SU-DHL-6 (cell line): ENCODE results near the gene ELANE.

Source experiments
- H2AFZ ChIP-seq: fragments of 200-600 bp; sonication (generic); 2 replicates; pipeline ENCODE4 v1.6.1; 2014; ENCODE audit warnings: low read depth, mild to moderate bottlenecking, moderate library complexity, mixed read lengths, antibody characterized with exemption, low read length; ENCODE audit not compliant: severe bottlenecking
- H3F3A ChIP-seq: fragments of 200-600 bp; shearing (Covaris generic); 2 replicates; pipeline ENCODE4 v1.6.0; 2016; ENCODE audit warnings: antibody characterized with exemption, mild to moderate bottlenecking; ENCODE audit not compliant: insufficient read depth
- H3K27ac ChIP-seq: fragments of 200-600 bp; sonication (generic); 2 replicates; pipeline ENCODE4 v1.5.1; 2016; ENCODE audit warnings: low read depth, mild to moderate bottlenecking, low read length, moderate library complexity, mixed read lengths
- H3K27me3 ChIP-seq: fragments of 200-600 bp; sonication (generic), shearing (Covaris generic); 2 replicates; pipeline ENCODE4 v1.6.0; 2014; ENCODE audit warnings: mild to moderate bottlenecking, low read length
- H3K36me3 ChIP-seq: fragments of 200-600 bp; sonication (generic); 2 replicates; pipeline ENCODE4 v1.6.1; 2014; ENCODE audit warnings: mild to moderate bottlenecking, low read length, mixed read lengths
- H3K4me2 ChIP-seq: fragments of 300-600, 200-600 bp; shearing (Covaris generic), sonication (generic); 2 replicates; pipeline ENCODE4 v1.6.0; 2014; ENCODE audit warnings: low read length, low read depth, mild to moderate bottlenecking; ENCODE audit not compliant: poor library complexity, severe bottlenecking
- H3K4me3 ChIP-seq: fragments of 200-600 bp; sonication (generic); 2 replicates; pipeline ENCODE4 v1.5.1; 2014; ENCODE audit warnings: antibody characterized with exemption, low read length, mild to moderate bottlenecking, mixed read lengths; ENCODE audit not compliant: insufficient read depth, poor library complexity, severe bottlenecking
- H3K79me2 ChIP-seq: fragments of 200-600 bp; sonication (generic); 2 replicates; pipeline ENCODE4 v1.6.1; 2014; ENCODE audit warnings: mild to moderate bottlenecking, low read length, moderate library complexity; ENCODE audit not compliant: insufficient read depth
- H3K9ac ChIP-seq: fragments of 200-600 bp; sonication (generic); 2 replicates; pipeline ENCODE4 v1.7.0; 2014; ENCODE audit warnings: mild to moderate bottlenecking, low read length
- H3K9me2 ChIP-seq: fragments of 200-600 bp; sonication (generic); replicated peaks from 2 replicates; pipeline ENCODE4 v1.6.1; 2014; ENCODE audit warnings: low read length; ENCODE audit not compliant: insufficient read depth
- H3K9me3 ChIP-seq: fragments of 200-600 bp; sonication (generic); 2 replicates; pipeline ENCODE4 v1.6.1; 2014; ENCODE audit warnings: low read length, mixed read lengths; ENCODE audit not compliant: insufficient read depth
- H4K20me1 ChIP-seq: fragments of 200-600 bp; sonication (generic); 2 replicates; pipeline ENCODE4 v1.6.1; 2014; ENCODE audit warnings: low read depth, mild to moderate bottlenecking, antibody characterized with exemption, low read length, moderate library complexity, mixed read lengths
- CTCF ChIP-seq: fragments of 200-600 bp; sonication (generic); IDR thresholded peaks from one replicate; pipeline ENCODE4 v1.5.1; 2017; ENCODE audit warnings: antibody characterized with exemption, mild to moderate bottlenecking, low read length, moderate library complexity; ENCODE audit not compliant: insufficient read depth, poor library complexity, severe bottlenecking
- EZH2phosphoT487 ChIP-seq: fragments of 200-600 bp; sonication (generic), shearing (Covaris generic); conservative IDR thresholded peaks from 2 replicates; pipeline ENCODE4 v1.6.1; 2018; ENCODE audit warnings: mild to moderate bottlenecking, antibody characterized with exemption, low read length, moderate library complexity, mixed read lengths

The ELANE gene

DNA sequence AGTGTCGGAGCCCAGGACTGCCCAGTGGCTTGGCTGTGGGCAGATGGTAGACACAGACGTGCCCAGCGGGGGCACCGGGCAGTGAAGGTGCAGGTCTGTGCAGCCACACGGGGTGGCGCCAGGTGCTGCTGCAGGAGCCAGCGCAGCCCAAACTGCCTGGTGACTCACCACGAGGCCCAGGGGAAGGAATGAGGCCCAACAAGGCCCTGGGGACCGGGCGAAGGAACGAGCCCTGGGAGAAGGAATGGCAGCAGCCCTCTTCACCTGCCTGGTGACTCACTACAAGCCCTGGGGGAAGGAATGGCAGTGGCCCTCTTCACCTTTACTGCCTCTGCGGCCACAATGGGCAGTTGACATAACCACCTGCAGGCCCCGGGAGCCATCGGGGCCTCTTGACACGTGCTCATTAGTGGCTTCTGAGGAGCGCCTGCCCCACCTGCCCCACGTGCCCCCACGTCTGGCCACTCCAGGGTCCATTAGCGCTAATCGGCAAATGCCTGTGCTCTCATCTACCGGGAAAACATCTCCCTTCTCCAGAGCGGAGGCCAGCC is 31.6 kb downstream of the ELANE start:
- TF ChIP-seq CTCF (no peak), EZH2phosphoT487 (no peak)
- no peak overlapping the region for H3K4me2 ChIP-seq
- no peak overlapping the region for H2AFZ ChIP-seq
- H4K20me1 ChIP-seq = no peaks in the 10 kb centered on the region
- H3K9me2 ChIP-seq = no peaks in the 10 kb centered on the region
- H3K4me3 ChIP-seq = no peak overlapping the region
- H3K36me3 ChIP-seq = no peaks in the 10 kb centered on the region
- no peaks in the 10 kb centered on the region for H3K79me2 ChIP-seq
- H3K9ac ChIP-seq = no peak overlapping the region
- no peaks in the 10 kb centered on the region for H3F3A ChIP-seq
- no peak overlapping the region for H3K27ac ChIP-seq
- H3K9me3 ChIP-seq = no peaks in the 10 kb centered on the region
- H3K27me3 ChIP-seq = no peaks in the 10 kb centered on the region

DNA sequence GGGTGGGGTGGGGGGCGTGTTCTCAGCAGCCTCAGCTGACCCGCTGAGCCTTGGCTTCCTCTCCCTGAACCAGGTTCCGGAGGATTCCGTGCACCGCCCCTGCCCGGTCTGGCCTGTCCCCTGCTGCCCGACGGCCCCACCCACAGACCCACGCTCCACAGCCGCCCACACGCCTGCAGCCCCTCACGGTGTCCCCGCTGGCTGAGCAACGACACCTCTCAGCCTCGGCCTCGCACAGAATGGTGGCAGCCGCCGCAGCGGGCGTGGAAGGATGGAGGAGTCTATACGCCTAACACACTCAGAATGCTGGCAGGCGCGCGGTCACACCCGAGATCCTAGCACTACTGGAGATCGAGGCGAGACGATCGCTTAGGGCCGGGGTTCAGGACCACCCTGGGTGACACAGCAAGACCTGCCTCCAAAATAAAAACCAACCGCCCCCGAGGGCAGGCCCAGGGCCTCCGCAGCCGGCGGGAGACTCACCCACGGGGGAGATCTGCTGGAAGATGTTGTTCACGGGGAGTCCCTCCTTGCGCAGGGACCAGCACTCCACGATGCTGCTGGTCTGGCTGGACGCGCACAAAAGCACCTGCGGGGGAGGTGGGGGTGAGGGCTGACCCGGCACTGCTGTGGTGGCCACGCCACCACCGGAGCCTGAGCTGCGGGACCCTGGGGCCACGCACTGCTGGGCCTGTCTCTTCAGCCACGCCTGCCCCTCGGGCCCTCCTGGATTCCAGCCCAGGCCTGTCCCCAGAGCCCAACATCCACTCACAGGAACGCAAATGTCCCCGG is 32.5 kb downstream of the ELANE start:
- H3K9me2 ChIP-seq = no peaks in the 10 kb centered on the region
- TF ChIP-seq CTCF (no peak), EZH2phosphoT487 (no peak)
- H3K4me2 ChIP-seq = no peak overlapping the region
- H2AFZ ChIP-seq = no peak overlapping the region
- H3K36me3 ChIP-seq = no peaks in the 10 kb centered on the region
- no peak overlapping the region for H3K9ac ChIP-seq
- H3F3A ChIP-seq = no peaks in the 10 kb centered on the region
- no peaks in the 10 kb centered on the region for H3K27me3 ChIP-seq
- H4K20me1 ChIP-seq = no peaks in the 10 kb centered on the region
- H3K27ac ChIP-seq = no peak overlapping the region
- no peaks in the 10 kb centered on the region for H3K79me2 ChIP-seq
- H3K4me3 ChIP-seq = no peak overlapping the region
- no peaks in the 10 kb centered on the region for H3K9me3 ChIP-seq

- Histone ChIP-seq H3K9me2 (no peaks in the 10 kb centered on the region), H3K9ac (no peak overlapping the region), H3F3A (no peaks in the 10 kb centered on the region), H3K27ac (no peak overlapping the region), H3K4me2 (no peak overlapping the region), H3K79me2 (no peaks in the 10 kb centered on the region), H2AFZ (no peak overlapping the region), H3K36me3 (no peaks in the 10 kb centered on the region), H3K27me3 (no peaks in the 10 kb centered on the region), H3K9me3 (no peaks in the 10 kb centered on the region), H4K20me1 (no peaks in the 10 kb centered on the region), H3K4me3 (no peak overlapping the region)
- TF ChIP-seq CTCF (no peak), EZH2phosphoT487 (no peak)
These were observed 33.6 kb downstream of the ELANE start for GRCh38 chr19:885536-886224.
